ENCODE measurements around the gene RILPL1.

The RILPL1 gene

GRCh38 chr12:123479442-123480180 lies 53.9 kb downstream of the RILPL1 start:
- TF ChIP-seq SIN3A (IDR thresholded peaks at IDR 0.05; ENCODE audit: borderline replicate concordance, insufficient read depth, low read length) (no peak), TAF1 (IDR thresholded peaks at IDR 0.05; ENCODE audit: borderline replicate concordance, insufficient read depth, low read length) (no peak), POLR2AphosphoS5 (IDR thresholded peaks at IDR 0.05; ENCODE audit: low read depth, low read length) (no peak), FOXP2 (optimal IDR thresholded peaks at IDR 0.05; ENCODE audit: borderline replicate concordance, extremely low read depth, extremely low read length, insufficient read depth) (no peak), REST (IDR thresholded peaks at IDR 0.05; ENCODE audit: insufficient read depth in 1 of 2, low read depth in 2 of 2, low read length in 2 of 2) (no peak)

- TF ChIP-seq FOXP2 (optimal IDR thresholded peaks at IDR 0.05; ENCODE audit: borderline replicate concordance, extremely low read depth, extremely low read length, insufficient read depth): no peak
- TF ChIP-seq SIN3A (IDR thresholded peaks at IDR 0.05; ENCODE audit: borderline replicate concordance, insufficient read depth, low read length): no peak
- TF ChIP-seq REST (IDR thresholded peaks at IDR 0.05; ENCODE audit: insufficient read depth in 1 of 2, low read depth in 2 of 2, low read length in 2 of 2): no peak
- TF ChIP-seq TAF1 (IDR thresholded peaks at IDR 0.05; ENCODE audit: borderline replicate concordance, insufficient read depth, low read length): no peak
- no peak for TF ChIP-seq POLR2AphosphoS5 (IDR thresholded peaks at IDR 0.05; ENCODE audit: low read depth, low read length)
These were observed 54.8 kb downstream of the RILPL1 start for GRCh38 chr12:123478762-123479161.

- TF ChIP-seq SIN3A (IDR thresholded peaks at IDR 0.05; ENCODE audit: borderline replicate concordance, insufficient read depth, low read length): no peak
- no peak for TF ChIP-seq TAF1 (IDR thresholded peaks at IDR 0.05; ENCODE audit: borderline replicate concordance, insufficient read depth, low read length)
- TF ChIP-seq POLR2AphosphoS5 (IDR thresholded peaks at IDR 0.05; ENCODE audit: low read depth, low read length): no peak
- no peak for TF ChIP-seq FOXP2 (optimal IDR thresholded peaks at IDR 0.05; ENCODE audit: borderline replicate concordance, extremely low read depth, extremely low read length, insufficient read depth)
- no peak for TF ChIP-seq REST (IDR thresholded peaks at IDR 0.05; ENCODE audit: insufficient read depth in 1 of 2, low read depth in 2 of 2, low read length in 2 of 2)
These were observed 55.5 kb downstream of the RILPL1 start for GRCh38 chr12:123478069-123478468.

- TF ChIP-seq SIN3A (IDR thresholded peaks at IDR 0.05; ENCODE audit: borderline replicate concordance, insufficient read depth, low read length) (no peak), FOXP2 (optimal IDR thresholded peaks at IDR 0.05; ENCODE audit: borderline replicate concordance, extremely low read depth, extremely low read length, insufficient read depth) (no peak), TAF1 (IDR thresholded peaks at IDR 0.05; ENCODE audit: borderline replicate concordance, insufficient read depth, low read length) (no peak), POLR2AphosphoS5 (IDR thresholded peaks at IDR 0.05; ENCODE audit: low read depth, low read length) (no peak), REST (IDR thresholded peaks at IDR 0.05; ENCODE audit: insufficient read depth in 1 of 2, low read depth in 2 of 2, low read length in 2 of 2) (no peak)
These were observed 58.2 kb downstream of the RILPL1 start for GRCh38 chr12:123475246-123475703.
